Measurements from ENCODE around the gene SLC35F6.
"Not testable (repeated sequence)": the region's sequence is repeated elsewhere in the genome, so short reads cannot be mapped to it uniquely, and the experiment has no call there.

DNA sequence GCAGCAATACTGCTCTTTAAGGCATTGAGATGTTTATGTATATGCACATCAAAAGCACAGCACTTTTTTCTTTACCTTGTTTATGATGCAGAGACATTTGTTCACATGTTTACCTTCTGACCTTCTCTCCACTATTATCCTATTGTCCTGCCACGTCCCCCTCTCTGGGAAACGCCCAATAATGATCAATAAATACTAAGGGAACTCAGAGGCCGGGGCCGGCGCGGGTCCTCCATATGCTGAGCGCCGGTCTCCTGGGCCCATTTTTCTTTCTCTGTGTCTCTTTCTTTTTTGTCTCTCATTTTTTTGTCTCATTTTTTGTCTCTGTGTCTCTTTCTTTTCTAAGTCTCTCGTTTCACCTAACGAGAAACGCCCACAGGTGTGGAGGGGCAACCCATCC lies 13.6 kb upstream of the SLC35F6 start:
- TF ChIP-seq, protein P1, sequence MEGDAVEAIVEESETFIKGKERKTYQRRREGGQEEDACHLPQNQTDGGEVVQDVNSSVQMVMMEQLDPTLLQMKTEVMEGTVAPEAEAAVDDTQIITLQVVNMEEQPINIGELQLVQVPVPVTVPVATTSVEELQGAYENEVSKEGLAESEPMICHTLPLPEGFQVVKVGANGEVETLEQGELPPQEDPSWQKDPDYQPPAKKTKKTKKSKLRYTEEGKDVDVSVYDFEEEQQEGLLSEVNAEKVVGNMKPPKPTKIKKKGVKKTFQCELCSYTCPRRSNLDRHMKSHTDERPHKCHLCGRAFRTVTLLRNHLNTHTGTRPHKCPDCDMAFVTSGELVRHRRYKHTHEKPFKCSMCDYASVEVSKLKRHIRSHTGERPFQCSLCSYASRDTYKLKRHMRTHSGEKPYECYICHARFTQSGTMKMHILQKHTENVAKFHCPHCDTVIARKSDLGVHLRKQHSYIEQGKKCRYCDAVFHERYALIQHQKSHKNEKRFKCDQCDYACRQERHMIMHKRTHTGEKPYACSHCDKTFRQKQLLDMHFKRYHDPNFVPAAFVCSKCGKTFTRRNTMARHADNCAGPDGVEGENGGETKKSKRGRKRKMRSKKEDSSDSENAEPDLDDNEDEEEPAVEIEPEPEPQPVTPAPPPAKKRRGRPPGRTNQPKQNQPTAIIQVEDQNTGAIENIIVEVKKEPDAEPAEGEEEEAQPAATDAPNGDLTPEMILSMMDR (IDR thresholded peaks at IDR 0.05): not testable (repeated sequence)
- not testable (repeated sequence) for TF ChIP-seq ZFX (IDR thresholded peaks at IDR 0.05; ENCODE audit: borderline replicate concordance)

All from 22Rv1 (cell line).